Gastroesophageal sphincter (tissue), 4 donors: Measurements from ENCODE around the gene ODF2. TPM values are rescaled to one million over a fixed set of nuclear protein-coding genes. Genes with fewer than 3 reads are reported as not detected.
A peak's percentile ranks its signal among the peaks of the same experiment; 100 is the strongest.
"Not testable (repeated sequence)": the region's sequence is repeated elsewhere in the genome, so short reads cannot be mapped to it uniquely, and the experiment has no call there.

Experiments used
- ATAC-seq: fragments of 150-250 bp; one replicate; pipeline ENCODE4 v1.9.1; 2016; ENCODE audit warnings: mild to moderate bottlenecking, moderate library complexity
- H3K27ac ChIP-seq, 4 donors: fragments of 200-600 bp; sonication (generic) in 3 of 4; 1 replicate in 3 of 4; 2 replicates in 1 of 4; pipeline ENCODE4 v1.5.1; 2016 to 2019
- H3K27me3 ChIP-seq: fragments of 200-600 bp; sonication (generic); one replicate; pipeline ENCODE4 v1.5.1; 2019
- H3K36me3 ChIP-seq, 2 donors: fragments of 200-600 bp; sonication (generic); one replicate each; pipeline ENCODE4 v1.5.1; 2019; ENCODE audit warnings: control low read depth in 1 of 2
- H3K4me1 ChIP-seq, 3 donors: fragments of 200-600 bp; sonication (generic); 1 replicate in 2 of 3; 2 replicates in 1 of 3; pipeline ENCODE4 v1.5.1; 2016 to 2019; ENCODE audit warnings: control low read depth in 2 of 3
- H3K4me3 ChIP-seq, 2 donors: fragments of 200-600 bp; sonication (generic); one replicate each; pipeline ENCODE4 v1.5.1; 2019; ENCODE audit warnings: mild to moderate bottlenecking in 1 of 2, moderate library complexity in 1 of 2
- H3K9me3 ChIP-seq, 3 donors: fragments of 200-600 bp; sonication (generic); one replicate each; pipeline ENCODE4 v1.5.1; 2017 to 2019; ENCODE audit warnings: control low read depth in 2 of 3
- EP300 ChIP-seq: sonication (generic); formaldehyde crosslinking; IDR thresholded peaks from one replicate; pipeline ENCODE4 v1.6.1; 2017; ENCODE audit warnings: antibody characterized with exemption, mild to moderate bottlenecking
- POLR2A ChIP-seq, 2 donors: fragments of 450-650 bp; IDR thresholded peaks; one replicate each; pipeline ENCODE4 v1.6.1; 2017; ENCODE audit warnings: antibody characterized with exemption in 2 of 2, mild to moderate bottlenecking in 2 of 2, moderate library complexity in 1 of 2
- POLR2AphosphoS5 ChIP-seq: sonication (generic); formaldehyde crosslinking; IDR thresholded peaks from one replicate; pipeline ENCODE4 v1.6.1; 2017; ENCODE audit warnings: antibody characterized with exemption
- WGBS, 2 donors: methylation state at CpG; one replicate each; pipeline ENCODE4 v1.1.5; 2018; ENCODE audit warnings: low coverage in 1 of 2; 5-methylcytosine and 5-hydroxymethylcytosine counted together
- total RNA-seq, 4 donors: library from RNA; depleted of rRNA; stranded (reverse); fragments of >200 nt; gene quantifications; one replicate each; pipeline ENCODE4 v1.1.0, GENCODE V29; 2016
- TF ChIP-seq, protein P1 (sequence below), 4 experiments: fragments of 200-600 bp in 2 of 4; fragments of 450-650 bp in 2 of 4; sonication (generic) in 1 of 4; IDR thresholded peaks; one replicate each; pipeline ENCODE4 v1.5.1; 2017 to 2019; ENCODE audit warnings: antibody characterized with exemption in 4 of 4, mild to moderate bottlenecking in 2 of 4, moderate library complexity in 2 of 4

Gene ODF2
- total RNA-seq, 4 donors from 2014 or later: 19.7 to 30.1 (median 26.9) TPM

DNA sequence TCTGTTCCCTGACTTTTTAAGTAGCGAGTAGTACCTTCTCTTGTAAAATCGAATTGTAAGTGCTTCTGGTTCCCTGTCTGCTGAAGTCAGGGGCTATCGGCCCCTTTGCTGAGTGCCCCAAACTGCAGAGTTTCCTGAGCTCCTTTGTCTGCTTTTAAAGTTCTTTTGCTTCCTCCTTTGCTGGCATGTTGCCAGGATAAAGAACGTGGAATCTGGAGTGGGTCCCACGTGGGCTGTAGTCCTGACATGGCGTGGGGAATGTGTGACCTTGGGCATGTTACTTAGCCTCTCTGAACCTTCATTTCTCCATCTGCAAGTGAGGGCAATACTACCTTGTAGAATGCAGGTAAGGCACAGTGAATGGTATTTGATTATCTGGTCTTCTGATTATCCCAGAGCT, 13.7 kb upstream of the ODF2 start:
- no peak overlapping the region for H3K4me3 ChIP-seq
- peaks cover 35% of the 10 kb centered on the region for H3K27me3 ChIP-seq
- peaks cover 0 to 10% (median 8%) of the 10 kb centered on the region in 3 donors for H3K4me1 ChIP-seq
- no peak for ATAC-seq
- H3K9me3 ChIP-seq: no peaks in the 10 kb centered on the region
- TF ChIP-seq POLR2A (IDR thresholded peaks at IDR 0.05) (no peak), EP300 (no peak), POLR2AphosphoS5 (no peak)
- TF ChIP-seq, protein P1, sequence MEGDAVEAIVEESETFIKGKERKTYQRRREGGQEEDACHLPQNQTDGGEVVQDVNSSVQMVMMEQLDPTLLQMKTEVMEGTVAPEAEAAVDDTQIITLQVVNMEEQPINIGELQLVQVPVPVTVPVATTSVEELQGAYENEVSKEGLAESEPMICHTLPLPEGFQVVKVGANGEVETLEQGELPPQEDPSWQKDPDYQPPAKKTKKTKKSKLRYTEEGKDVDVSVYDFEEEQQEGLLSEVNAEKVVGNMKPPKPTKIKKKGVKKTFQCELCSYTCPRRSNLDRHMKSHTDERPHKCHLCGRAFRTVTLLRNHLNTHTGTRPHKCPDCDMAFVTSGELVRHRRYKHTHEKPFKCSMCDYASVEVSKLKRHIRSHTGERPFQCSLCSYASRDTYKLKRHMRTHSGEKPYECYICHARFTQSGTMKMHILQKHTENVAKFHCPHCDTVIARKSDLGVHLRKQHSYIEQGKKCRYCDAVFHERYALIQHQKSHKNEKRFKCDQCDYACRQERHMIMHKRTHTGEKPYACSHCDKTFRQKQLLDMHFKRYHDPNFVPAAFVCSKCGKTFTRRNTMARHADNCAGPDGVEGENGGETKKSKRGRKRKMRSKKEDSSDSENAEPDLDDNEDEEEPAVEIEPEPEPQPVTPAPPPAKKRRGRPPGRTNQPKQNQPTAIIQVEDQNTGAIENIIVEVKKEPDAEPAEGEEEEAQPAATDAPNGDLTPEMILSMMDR (IDR thresholded peaks at IDR 0.05): no peak
- H3K27ac ChIP-seq: no peak overlapping the region
- peaks cover 0 to under 1% of the 10 kb centered on the region in 2 donors for H3K36me3 ChIP-seq
- 29% methylated on average over 5 of the region's 6 CpGs; no CpG with 5 or more reads in 1 of the 2 donors for WGBS, 2 donors

DNA sequence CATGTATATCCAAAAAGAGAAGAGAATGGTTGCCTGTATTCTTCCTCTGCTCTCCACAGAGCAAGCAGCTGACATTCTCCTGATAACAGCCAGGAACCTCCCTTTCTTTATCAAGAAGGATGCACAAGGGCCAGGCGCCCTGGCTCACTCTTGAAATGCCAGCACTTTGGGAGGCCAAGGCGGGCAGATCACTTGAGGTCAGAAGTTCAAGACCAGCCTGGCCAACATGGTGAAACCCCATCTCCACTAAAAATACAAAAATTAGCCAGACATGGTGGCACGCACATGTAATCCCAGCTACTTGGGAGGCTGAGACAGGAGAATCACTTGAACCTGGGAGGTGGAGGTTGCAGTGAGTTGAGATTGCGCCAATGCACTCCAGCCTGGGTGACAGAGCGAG, 9.3 kb upstream of the ODF2 start:
- H3K4me3 ChIP-seq, H3K4me1 ChIP-seq, H3K27ac ChIP-seq, H3K9me3 ChIP-seq, H3K36me3 ChIP-seq, ATAC-seq: not testable (repeated sequence)
- 83 to 100% methylated on average over 1 to 3 of the region's 5 CpGs for WGBS, 2 donors
- peaks cover 35% of the 10 kb centered on the region for H3K27me3 ChIP-seq

DNA sequence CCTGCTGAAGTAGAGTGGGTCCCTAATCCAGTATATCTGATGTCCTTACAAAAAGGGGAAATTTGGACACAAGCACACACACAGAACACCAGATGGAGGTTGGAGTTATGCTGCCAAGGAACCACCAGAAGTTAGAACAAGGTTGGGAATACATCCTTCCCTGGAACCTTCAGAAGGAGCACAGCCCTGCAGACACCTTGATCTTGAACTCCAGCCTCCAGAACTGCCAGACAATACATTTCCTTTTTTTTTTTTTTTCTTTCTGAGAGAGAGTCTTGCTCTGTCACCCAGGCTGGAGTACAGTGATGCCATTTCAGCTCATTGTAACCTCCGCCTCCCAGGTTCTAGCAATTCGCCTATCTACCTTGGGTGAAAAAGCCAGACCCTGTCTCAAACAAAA, 7.1 kb upstream of the ODF2 start:
- Histone ChIP-seq H3K9me3 (no peaks in the 10 kb centered on the region), H3K4me3 (no peak overlapping the region), H3K36me3 (no peaks in the 10 kb centered on the region), H3K4me1 (no peaks in the 10 kb centered on the region), H3K27me3 (peaks cover 24% of the 10 kb centered on the region), H3K27ac (no peak overlapping the region)
- ATAC-seq: no peak
- no peak for TF ChIP-seq EP300
- TF ChIP-seq POLR2AphosphoS5: no peak
- TF ChIP-seq, protein P1 (IDR thresholded peaks at IDR 0.05): no peak
- TF ChIP-seq POLR2A (IDR thresholded peaks at IDR 0.05): no peak
- 100% methylated on average over 2 of the region's 2 CpGs; no CpG with 5 or more reads in 1 of the 2 donors for WGBS, 2 donors

DNA sequence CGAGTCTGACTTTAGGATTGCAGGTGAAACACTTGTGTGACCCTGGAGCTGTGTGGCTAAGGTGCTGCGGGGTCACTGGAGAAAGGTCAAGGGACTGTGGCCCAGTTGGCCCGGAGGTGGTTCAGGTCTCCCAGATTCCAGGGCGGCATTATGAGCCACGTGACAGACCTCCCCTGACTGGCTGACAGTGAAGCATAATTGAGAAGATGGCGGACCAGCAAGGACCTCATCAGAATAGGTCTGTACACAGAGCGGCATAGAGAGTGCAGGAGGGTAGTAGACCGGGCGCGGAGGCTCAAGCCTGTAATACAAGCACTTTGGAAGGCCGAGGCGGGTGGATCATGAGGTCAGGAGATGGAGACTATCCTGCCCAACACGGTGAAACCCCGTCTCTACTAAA, 815 bp upstream of the ODF2 start:
- TF ChIP-seq, protein P1 (IDR thresholded peaks at IDR 0.05): no peak
- no peak for TF ChIP-seq POLR2A (IDR thresholded peaks at IDR 0.05)
- no peak for TF ChIP-seq EP300
- TF ChIP-seq POLR2AphosphoS5: no peak
- no peaks in the 10 kb centered on the region for H3K27me3 ChIP-seq

DNA sequence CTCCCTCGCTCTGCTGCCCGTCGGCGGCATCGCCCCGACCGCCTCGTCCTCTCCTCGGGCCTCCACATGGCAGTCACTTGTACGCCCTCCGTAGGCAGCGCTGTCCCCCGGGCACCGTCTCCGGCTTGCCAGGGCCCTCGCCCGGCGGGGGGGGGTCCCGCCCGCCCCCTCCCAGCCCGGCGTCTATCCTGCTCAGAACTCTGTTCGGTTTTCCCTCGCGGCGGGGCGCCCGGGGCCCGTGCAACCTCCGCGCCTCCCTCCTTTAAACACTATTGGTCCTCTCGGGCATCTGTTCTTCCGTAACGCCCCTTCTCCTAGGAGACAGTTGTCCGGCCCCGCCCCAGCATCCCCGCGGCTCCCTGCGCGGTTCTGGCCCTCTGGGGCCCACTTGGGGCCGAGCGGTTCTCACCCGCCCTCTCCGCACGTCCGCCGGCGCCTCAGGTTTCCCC, 831 bp downstream of the ODF2 start:
- WGBS, 2 donors: 0 to 2% methylated on average over 15 to 20 of the region's 48 CpGs
- peak overlapping the region; percentile 66 to 92 (median 88) for H3K27ac ChIP-seq
- H3K4me1 ChIP-seq: peaks cover 0 to 23% (median 5%) of the 10 kb centered on the region in 3 donors
- no peaks in the 10 kb centered on the region for H3K9me3 ChIP-seq
- peak; percentile 69 for ATAC-seq
- H3K4me3 ChIP-seq: peak overlapping the region; percentile 56 to 74
- peaks cover 0 to 26% of the 10 kb centered on the region in 2 donors for H3K36me3 ChIP-seq
- TF ChIP-seq EP300: no peak
- TF ChIP-seq, protein P1 (IDR thresholded peaks at IDR 0.05): no peak
- no peak for TF ChIP-seq POLR2A (IDR thresholded peaks at IDR 0.05)
- TF ChIP-seq POLR2AphosphoS5: no peak
- H3K27me3 ChIP-seq: no peaks in the 10 kb centered on the region

More for the DNA sequence above, 815 bp upstream of the ODF2 start:
- no peak for ATAC-seq
- H3K4me3 ChIP-seq: no peak overlapping the region
- peaks cover 0 to 23% (median 5%) of the 10 kb centered on the region in 3 donors for H3K4me1 ChIP-seq
- H3K36me3 ChIP-seq: peaks cover 0 to 10% of the 10 kb centered on the region in 2 donors
- WGBS, 2 donors: 72 to 100% methylated on average over 2 to 9 of the region's 14 CpGs
- H3K9me3 ChIP-seq: no peaks in the 10 kb centered on the region
- H3K27ac ChIP-seq: no peak overlapping the region
